Cerebellar nuclear complex (tissue), 1 donor: ENCODE measurements around the gene HCAR2.
"Not testable (repeated sequence)": the region's sequence is repeated elsewhere in the genome, so short reads cannot be mapped to it uniquely, and the experiment has no call there.

Experiments
- DNase-seq, 2 experiments: peaks; one replicate each; lab custom pipeline; 2025; lab: John Stamatoyannopoulos, UW

The HCAR2 gene

DNA sequence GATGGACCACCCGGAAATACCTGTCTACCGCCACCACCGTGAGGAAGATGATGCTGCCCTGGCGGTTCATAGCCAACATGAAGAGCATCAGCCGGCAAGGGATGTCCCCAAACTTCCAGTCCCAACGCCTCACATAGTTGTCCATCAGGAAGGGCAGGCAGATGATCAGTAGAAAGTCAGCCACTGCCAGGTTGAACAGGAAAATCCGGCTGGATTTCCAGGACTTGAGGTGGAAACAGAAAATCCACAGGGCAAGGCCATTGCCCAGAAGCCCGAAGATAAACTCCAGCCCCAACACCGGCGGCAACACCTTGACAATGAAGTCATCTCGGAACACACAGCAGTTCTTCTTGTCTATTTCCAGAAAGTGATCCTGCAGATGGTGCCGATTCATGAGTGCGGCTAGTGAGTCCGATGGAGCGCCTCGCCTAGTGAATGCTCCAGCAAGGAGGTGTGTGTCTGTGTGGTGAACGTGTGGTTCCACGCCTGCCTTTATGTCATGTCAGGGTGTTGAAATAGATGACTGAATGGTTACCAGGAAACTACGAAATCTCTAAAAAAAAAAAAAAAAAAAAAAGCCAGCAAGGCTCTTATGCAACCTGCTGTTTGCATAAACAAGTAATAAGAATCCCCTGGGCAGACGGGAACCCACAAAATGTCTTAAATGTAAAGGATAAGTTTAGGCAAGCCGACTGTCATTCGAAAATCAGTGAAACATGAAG is at the start of gene HCAR2:
TSS of gene HCAR2 (minus strand) at position 468 of the 722 bp plus-strand sequence. CDS start at position 394, 74 bp downstream.
- not testable (repeated sequence) for DNase-seq

DNA sequence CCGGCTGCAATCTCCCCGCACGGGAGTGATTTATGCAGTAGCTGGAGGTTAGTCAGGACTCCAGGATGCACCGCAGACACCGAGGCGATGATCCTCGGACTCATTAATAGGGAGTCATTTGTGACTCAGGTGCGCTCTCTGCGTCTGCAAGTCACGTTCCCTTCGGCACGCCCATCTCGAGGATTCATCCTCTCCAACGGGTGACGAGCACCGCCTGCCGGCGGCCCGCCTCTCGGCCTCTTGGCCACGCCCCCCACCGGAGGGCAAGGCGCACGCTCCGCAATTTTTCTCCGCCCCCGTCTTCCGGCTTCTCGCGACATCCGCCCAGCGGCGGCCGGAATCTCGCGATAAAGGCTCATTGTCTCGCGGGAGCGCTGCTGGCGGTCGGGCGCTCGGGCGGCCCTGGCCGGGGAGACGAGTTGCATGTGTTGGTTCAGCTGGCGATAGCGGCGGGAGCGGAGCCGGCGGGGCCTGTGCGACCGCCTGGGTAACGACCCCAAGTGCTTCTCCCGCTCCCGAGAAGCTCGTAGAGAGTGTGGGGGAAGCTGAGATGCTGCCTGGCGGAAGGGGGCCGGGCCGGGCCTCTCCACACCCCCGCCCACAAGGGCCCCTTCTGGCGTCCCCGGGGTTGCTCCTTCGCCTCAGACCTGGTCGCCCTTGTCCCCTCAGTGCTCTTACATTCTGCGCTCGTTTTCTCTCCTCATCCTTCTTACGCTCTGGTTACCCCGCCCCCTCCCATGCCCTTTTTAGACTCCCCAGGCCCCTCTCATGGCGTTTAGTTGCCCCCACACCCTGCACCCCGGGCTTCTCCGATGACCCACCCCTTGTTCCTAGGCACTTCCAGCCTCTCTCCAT is 49.5 kb upstream of the HCAR2 start, which contains the start of gene DENR:
TSS of gene DENR (plus strand) at position 361 of the 855 bp plus-strand sequence. CDS start 878 bp downstream, outside the sequence.
- peak; percentile 70 to 94 for DNase-seq

DNA sequence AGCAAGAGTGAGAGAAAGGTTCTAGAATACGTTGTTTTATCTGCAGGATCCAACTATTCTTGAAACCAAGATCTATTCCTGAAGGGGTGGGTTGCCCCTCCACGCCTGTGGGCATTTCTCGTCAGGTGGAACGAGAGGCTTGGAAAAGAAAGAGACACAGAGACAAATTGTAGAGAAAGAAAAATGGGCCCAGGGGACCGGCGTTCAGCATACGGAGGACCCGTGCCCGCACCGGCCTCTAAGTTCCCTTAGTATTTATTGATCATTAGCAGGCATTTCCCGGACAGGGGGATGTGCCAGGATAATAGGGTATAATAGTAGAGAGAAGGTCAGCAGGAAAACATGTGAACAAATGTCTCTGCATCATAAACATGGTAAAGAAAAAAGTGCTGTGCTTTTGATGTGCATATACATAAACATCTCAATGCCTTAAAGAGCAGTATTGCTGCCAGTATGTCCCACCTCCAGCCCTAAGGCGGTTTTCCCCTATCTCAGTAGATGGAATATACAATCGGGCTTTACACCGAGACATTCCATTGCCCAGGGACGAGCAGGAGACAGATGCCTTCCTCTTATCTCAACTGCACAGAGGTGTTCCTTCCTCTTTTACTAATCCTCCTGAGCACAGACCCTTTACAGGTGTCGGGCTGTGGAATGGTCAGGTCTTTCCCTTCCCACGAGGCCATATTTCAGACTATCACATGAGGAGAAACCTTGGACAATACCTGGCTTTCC is 47.8 kb upstream of the HCAR2 start:
- DNase-seq, result not testable (repeated sequence)

DNA sequence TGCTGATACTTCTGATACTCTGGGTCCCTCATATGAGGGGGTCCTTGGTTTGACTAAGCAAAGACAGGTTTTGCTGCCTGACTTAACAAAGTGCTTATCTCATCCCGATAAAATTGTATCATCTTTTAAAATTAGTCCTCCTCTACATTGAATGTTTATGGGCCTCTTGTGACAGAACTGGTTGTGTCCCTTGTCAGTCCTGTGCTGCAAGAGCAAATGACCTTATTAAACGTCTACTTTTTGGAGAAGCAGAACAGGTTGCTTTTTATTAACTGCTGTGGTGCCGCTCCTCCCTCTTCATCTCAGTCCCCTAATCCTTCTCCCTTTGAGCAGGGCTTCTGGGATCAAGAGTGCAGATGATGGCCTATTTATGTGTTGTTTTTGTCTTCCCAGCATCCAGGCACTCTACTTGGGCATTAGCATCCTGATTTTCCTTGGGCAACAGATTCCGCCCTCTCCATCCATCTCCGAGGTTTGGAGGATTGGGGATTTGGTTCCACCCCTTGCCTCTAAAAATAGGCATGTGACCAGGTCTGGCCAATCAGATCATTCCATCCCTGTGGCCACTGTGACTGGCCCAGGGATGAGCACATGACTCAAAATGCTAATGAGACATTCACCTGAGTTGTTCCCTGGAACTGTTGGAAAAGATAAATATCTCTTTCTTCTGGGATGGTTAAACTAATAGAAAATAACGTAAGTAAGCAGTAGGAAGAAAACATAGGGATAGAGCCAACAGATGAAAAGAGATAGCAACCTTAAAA is 46.6 kb upstream of the HCAR2 start:
- no peak for DNase-seq

DNA sequence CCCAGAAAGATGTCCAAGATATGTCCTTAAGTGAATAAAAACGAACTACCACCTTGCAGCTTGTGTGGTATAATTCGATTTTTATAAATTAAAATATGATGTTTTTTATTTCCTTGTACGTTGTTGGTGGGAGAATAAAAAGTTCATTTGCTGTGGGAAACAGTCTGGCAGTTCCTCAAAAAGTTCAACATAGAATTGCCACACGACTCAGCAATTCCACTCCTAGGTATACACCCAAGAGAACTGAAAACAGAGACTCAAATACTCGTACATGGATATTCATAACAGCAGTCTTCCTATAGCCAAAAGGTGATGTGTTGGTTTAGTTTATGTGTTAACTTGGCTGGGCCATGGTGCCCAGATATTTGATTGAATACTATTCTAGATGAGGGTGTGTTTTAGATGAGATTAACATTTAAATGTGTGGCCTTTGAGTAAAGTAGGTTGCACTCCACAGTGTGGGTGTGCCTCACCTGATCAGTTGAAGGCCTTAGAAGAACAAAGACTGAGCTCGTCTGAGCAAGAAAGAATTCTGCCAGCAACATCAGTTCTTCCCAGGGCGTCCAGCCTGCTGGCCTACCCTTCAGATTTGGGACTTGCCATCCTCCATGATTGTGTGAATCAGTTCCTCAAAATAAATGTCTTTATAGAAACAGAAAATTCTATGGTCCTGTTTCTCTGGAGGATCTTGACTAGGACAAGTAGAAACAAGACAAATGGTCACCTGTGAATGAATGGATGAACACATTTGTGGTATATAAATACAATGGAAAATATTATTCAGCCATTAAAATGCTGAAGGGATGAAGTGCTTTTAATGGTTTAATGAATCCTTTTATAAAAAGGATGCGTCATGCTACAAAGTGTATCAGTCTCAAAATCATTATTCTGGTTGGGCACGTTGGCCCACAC is 44.3 kb upstream of the HCAR2 start:
- DNase-seq, result no peak

DNA sequence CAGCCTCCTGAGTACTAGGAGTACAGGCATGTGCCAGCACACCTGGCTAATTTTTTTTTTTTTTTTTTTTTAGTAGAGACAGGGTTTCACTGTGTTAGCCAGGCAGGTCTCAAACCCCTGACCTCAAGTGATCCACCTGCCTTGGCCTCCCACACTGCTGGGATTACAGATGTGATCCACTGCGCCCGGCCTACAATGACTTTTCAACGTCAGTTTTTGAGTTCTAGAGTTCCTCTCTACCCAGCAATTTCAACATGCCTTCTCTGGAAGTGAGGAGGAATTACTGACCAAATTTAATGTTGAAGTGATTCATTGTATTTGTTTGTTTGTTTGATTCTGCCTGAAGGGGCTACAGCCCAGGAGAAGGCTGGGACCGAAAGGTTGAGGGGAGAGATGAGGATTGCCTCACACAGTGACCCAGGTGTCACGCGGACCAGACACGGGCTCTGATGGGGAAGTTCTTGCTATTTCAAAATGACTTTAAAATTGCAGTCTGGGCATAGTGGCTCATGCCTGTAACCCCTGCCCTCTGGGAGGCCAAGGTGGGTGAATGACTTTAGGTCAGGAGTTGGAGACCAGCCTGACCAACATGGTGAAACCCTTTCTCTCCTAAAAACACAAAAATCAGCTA is 40.9 kb upstream of the HCAR2 start:
- no peak for DNase-seq

DNA sequence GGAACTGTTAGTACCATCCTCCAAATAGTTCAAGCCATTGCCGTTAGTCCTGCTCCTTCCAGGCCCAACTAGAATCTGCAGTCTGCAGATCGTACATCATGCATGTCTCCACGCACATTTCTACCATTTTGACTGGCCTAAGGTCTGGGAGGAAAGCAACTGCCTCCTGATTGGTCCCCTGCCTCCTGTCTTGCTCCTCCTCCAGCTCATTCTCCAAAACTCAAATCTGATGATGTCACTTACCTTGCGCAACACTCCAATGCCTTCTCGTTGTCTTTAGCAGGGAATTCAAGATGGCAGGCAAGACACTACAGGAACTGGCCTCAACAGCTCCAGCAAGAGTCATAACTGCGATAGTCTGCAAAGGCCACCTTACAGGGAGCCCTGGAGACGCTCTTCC is 37.2 kb upstream of the HCAR2 start:
- no peak for DNase-seq

DNA sequence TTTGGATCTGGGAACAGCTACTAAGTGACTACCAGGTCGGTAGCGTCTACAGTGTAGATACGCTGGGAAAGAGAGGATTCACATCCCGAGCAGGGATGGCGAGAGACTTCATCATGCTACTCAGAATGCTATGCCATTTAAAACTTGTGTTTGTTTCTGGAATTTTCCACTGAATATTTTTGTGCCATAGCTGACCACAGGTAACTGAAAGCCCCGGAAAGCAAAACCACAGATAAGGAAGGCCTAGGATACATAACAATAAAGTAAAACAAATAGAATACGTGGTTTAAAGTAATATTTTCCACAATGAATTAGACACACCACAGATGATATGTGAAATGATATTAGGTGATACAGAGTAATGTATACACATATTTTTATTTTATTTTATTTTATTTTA is 35.4 kb upstream of the HCAR2 start:
- DNase-seq, result no peak

GRCh38 chr12:122732611-122733010 is 29.5 kb upstream of the HCAR2 start:
- no peak for DNase-seq

- no peak for DNase-seq
Measured at GRCh38 chr12:122732170-122732569, 29.0 kb upstream of the HCAR2 start.

DNA sequence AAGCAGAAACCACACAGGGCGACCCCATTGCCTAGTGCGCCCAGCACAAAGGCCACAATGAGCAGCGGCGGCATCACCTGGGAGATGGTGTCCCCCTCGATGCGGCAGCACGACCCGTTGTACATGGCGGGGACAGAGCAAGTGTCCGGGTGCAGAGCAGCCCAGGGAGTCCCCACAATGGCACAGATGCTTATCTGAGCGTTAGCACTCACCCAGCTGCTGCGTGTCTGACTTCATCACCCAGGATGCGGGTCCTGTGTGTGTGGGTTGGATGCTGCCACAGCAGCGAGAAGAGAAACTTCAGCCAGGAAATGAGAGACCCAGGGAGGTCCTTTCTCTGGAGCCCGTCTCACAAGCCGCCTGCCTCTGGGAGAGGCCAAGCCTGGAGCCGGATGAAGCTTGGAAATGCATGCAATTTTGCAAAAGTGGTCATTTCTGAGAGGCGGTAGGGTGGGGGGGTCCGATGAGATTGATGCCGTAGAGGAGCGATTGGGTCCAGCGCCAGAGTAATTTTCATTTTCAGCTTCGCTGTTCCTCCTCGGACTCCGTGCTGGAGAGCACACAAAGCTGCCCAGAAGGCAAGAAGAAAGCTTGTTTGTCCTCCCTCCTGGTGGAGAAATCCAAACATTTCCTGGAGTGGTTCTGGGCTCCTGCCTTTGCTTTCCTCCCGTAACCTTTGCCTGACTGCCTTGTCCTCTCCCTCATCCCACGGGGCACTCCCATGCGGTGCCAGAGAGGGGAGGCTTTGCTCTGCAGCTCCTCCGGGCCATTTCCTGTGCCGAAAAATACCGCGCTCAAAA is 27.3 kb upstream of the HCAR2 start, which contains the start of gene HCAR1:
TSS of gene HCAR1 (minus strand) at position 630 of the 800 bp plus-strand sequence. CDS start at position 125, 505 bp downstream.
- no peak for DNase-seq

GRCh38 chr12:122729583-122730214 is 26.5 kb upstream of the HCAR2 start:
- no peak for DNase-seq

DNA sequence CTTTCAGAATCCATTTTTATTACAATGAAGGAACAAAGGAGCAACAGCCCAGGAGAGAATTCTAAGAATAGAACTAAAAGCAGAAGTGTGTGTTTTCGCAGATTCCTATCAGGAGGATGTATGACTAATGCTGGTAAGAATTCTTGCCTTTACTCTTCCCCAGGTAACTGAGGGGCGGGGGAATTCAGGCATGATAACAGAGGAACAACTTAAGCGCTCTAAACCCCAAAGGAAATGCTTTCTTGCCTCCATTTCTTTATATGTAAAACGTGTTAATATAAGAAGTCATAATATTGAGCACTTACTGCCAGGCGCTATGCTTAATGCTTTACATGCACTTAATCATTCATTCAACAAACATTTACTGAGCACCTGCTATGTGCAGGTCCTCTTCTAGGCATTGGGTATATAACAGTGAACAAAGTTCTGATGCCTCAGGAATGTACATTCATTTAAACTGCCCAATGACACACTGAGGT is 23.0 kb upstream of the HCAR2 start:
- no peak for DNase-seq

GRCh38 chr12:122725452-122726079 is 22.4 kb upstream of the HCAR2 start:
- no peak for DNase-seq

GRCh38 chr12:122724641-122725243 is 21.6 kb upstream of the HCAR2 start:
- DNase-seq, result no peak

DNA sequence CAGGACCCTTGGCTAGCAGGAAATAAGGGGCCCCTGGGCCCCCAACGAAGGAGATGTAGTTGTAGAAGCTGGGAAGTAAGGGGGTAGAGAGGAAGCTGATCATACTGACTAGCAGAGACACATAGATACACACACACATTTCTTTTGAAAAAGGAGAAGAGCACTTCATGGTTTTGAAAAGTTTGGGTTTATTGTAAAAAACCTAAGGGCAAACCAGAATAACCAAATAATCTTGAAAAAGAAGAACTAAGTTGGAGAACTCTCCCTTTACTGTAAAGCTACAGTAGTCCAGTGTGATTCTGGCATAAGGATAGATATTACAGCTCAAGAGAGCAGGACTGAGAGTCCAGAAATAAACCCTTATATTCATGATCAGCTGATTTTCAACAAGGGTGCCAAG is 19.2 kb upstream of the HCAR2 start:
- DNase-seq, result no peak

DNA sequence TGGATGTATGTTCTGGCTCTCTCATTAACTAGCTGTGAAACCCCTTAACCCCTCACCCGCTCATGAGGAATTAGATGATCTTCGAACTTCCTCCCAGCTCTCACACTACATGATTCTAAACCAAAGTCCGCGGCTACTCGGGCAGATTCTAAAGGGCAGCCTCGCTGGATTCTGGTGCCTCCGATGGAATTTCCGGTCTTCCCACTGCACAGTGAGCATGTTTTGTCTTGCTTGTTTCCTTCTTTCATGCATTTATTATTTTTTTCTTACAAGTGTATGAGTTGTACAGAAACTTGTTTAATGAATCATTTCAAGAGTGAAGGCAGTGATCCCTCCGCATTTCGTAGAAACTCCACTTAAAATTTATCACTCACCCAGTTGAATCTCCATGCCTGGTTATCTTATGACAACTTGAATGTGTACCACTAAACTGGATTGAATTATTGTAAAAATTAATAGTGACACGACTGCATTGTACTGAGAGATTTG is 17.9 kb upstream of the HCAR2 start:
- DNase-seq, result no peak
